ENCODE measurements around the gene CLEC20A. TPM values are rescaled to one million over a fixed set of nuclear protein-coding genes. Genes with fewer than 3 reads are reported as not detected.

The CLEC20A gene
- total and polyA plus RNA-seq, 9 of the 15 experiments (the other 6 are each of a cell fraction or from before 2014, with no cell fraction given) = not detected

- TF ChIP-seq CLOCK (CRISPR knock-in tag; IDR thresholded peaks at IDR 0.05; ENCODE audit: borderline replicate concordance) = no peak
These were observed 9.9 kb upstream of the CLEC20A start (continued) for GRCh38 chr1:178506669-178507068.

GRCh38 chr1:178506177-178506576 is 9.4 kb upstream of the CLEC20A start:
- Histone ChIP-seq H3K4me3 (no peak overlapping the region), H2AFZ (ENCODE audit: low read depth, low read length) (peak overlapping the region; percentile 72; the same call in 1 of the 2 replicates), H3K27me3 (ENCODE audit: control insufficient read depth in 2 of 2, insufficient read depth in 2 of 2, low read length in 2 of 2) (peaks cover 0 to 28% of the 10 kb centered on the region in 2 experiments; a peak in 2 of 5 replicates), H3K9me3 (replicated peaks; ENCODE audit: control insufficient read depth, insufficient read depth, low read depth, low read length) (no peaks in the 10 kb centered on the region), H4K20me1 (replicated peaks; ENCODE audit: control insufficient read depth, insufficient read depth, low read length) (no peaks in the 10 kb centered on the region), H3K27ac (ENCODE audit: extremely low read depth, low read depth, low read length) (no peak overlapping the region), H3K9me1 (ENCODE audit: control insufficient read depth, insufficient read depth, low read length) (peaks cover 2% of the 10 kb centered on the region), H3K36me3 (ENCODE audit: control insufficient read depth, insufficient read depth, low read length) (no peaks in the 10 kb centered on the region), H3K4me1 (replicated peaks in 1 of 2; ENCODE audit: control insufficient read depth in 2 of 2, insufficient read depth in 2 of 2, low read length in 2 of 2) (peaks cover 4 to 8% of the 10 kb centered on the region in 2 experiments; a peak in 2 of 5 replicates), H3K4me2 (ENCODE audit: insufficient read depth, low read length) (peak overlapping the region; percentile 25; the same call in 1 of the 2 replicates), H3K9ac (ENCODE audit: insufficient read depth in 1 of 2, low read depth in 2 of 2, low read length in 2 of 2) (no peak overlapping the region), H3K79me2 (ENCODE audit: control insufficient read depth, insufficient read depth, low read length) (no peaks in the 10 kb centered on the region)
- no TSS peak for BruUV-seq (replicated peaks)
- ChIA-PET CTCF (ENCODE audit: low intra/inter-chr PET ratio) (no interaction called here), POLR2A (interaction anchor here (1.6 kb wide), 1 partner anchor 13 kb away, joined by 5 read pairs; no protein-coding TSS in a partner anchor)
- FAIRE-seq = no peak
- intact Hi-C loops (cut with micrococcal nuclease) = no loop called here
- TF ChIP-seq TCFL5 (CRISPR knock-in tag; conservative IDR thresholded peaks at IDR 0.05) = no peak
- TF ChIP-seq NR4A1 (CRISPR knock-in tag; IDR thresholded peaks at IDR 0.05) = no peak
- TF ChIP-seq NR4A1 (tag; IDR thresholded peaks at IDR 0.05) = 0 out of 2 replicates have a peak, but pooled peaks have one; percentile 6
- DNase-seq (ENCODE audit: extremely low read depth in 1 of 4, low spot score in 3 of 4) = no peak
- no peak for ATAC-seq
- 31% methylated on average over 6 of the region's 6 CpGs for WGBS (ENCODE audit: insufficient coverage, low coverage, missing lambda C conversion rate)
- in situ Hi-C loops (cut with MboI) = no loop called here

Measured in K562 (cell line).